IMR-90 (cell line): ENCODE data around the gene ZG16. TPM values are rescaled to one million over a fixed set of nuclear protein-coding genes. Genes with fewer than 3 reads are reported as not detected.
A peak's percentile ranks its signal among the peaks of the same experiment; 100 is the strongest.

Experiments
- ATAC-seq: fragments of 200-7000 bp; cut with Tn5 transposase; 2 replicates; pipeline ENCODE4 v1.9.1; 2020; ENCODE audit warnings: low read depth, mild to moderate bottlenecking, moderate library complexity
- BruUV-seq: library from RNA; stranded (reverse); fragments of 400-500 nt; replicated peaks from 2 replicates; lab custom pipeline; 2021; lab: Mats Ljungman, UMichigan
- CTCF ChIA-PET: fragments of 300-600 bp; formaldehyde crosslinking; extraction: SDS; loops from one replicate; lab custom pipeline; 2021; ENCODE audit warnings: antibody characterized with exemption; lab: Yijun Ruan, JAX
- POLR2A ChIA-PET: fragments of 300-600 bp; sonication (Branson Sonifier 250); formaldehyde crosslinking; loops from one replicate; lab custom pipeline; 2022; ENCODE audit warnings: antibody characterized with exemption; ENCODE audit not compliant: unreplicated experiment; lab: Charles Lee
- DNase-seq: peaks from one replicate; pipeline ENCODE4 v3.0.0; 2013
- H2AFZ ChIP-seq: replicated peaks from 2 replicates; pipeline ENCODE3; 2013; ENCODE audit warnings: low read length, mild to moderate bottlenecking; ENCODE audit not compliant: poor library complexity
- H2AK5ac ChIP-seq: 2 replicates; pipeline ENCODE4 v1.6.1; 2013; ENCODE audit warnings: low read depth, low read length, inconsistent platforms
- H2AK9ac ChIP-seq: replicated peaks from 2 replicates; pipeline ENCODE3; 2013; ENCODE audit warnings: mild to moderate bottlenecking, low read depth, low read length, moderate library complexity; ENCODE audit not compliant: poor library complexity
- H2BK120ac ChIP-seq: 2 replicates; pipeline ENCODE4 v1.6.1; 2013; ENCODE audit warnings: low read depth, low read length, inconsistent platforms
- H2BK15ac ChIP-seq: 3 replicates; pipeline ENCODE4 v1.6.1; 2013; ENCODE audit warnings: low read depth, low read length, inconsistent platforms
- H2BK20ac ChIP-seq: 2 replicates; pipeline ENCODE4 v1.6.1; 2013; ENCODE audit warnings: low read depth, mild to moderate bottlenecking, inconsistent platforms, low read length, moderate library complexity
- H2BK5ac ChIP-seq: 2 replicates; pipeline ENCODE4 v1.6.1; 2013; ENCODE audit warnings: mild to moderate bottlenecking, low read depth, low read length, inconsistent platforms; ENCODE audit not compliant: poor library complexity, severe bottlenecking
- H3K14ac ChIP-seq: replicated peaks from 2 replicates; pipeline ENCODE4 v1.6.1; 2013; ENCODE audit warnings: low read depth, low read length, inconsistent platforms
- H3K18ac ChIP-seq: 2 replicates; pipeline ENCODE4 v1.6.1; 2013; ENCODE audit warnings: low read depth, low read length, control low read depth
- H3K23ac ChIP-seq: 2 replicates; pipeline ENCODE4 v1.6.1; 2013; ENCODE audit warnings: low read depth, low read length, inconsistent platforms
- H3K27ac ChIP-seq: 2 replicates; pipeline ENCODE4 v1.5.1; 2013; ENCODE audit warnings: mild to moderate bottlenecking, control low read depth, low read length; ENCODE audit not compliant: insufficient read depth
- H3K27me3 ChIP-seq: 2 replicates; pipeline ENCODE4 v1.6.1; 2013; ENCODE audit warnings: low read length; ENCODE audit not compliant: control insufficient read depth, insufficient read depth
- H3K36me3 ChIP-seq: 2 replicates; pipeline ENCODE4 v1.6.1; 2013; ENCODE audit warnings: low read length, mixed read lengths; ENCODE audit not compliant: control insufficient read depth, insufficient read depth
- H3K4ac ChIP-seq: 2 replicates; pipeline ENCODE4 v1.6.1; 2013; ENCODE audit warnings: low read depth, low read length, inconsistent platforms
- H3K4me1 ChIP-seq: 2 replicates; pipeline ENCODE4 v1.6.1; 2013; ENCODE audit warnings: low read length, mixed read lengths; ENCODE audit not compliant: control insufficient read depth, insufficient read depth
- H3K4me2 ChIP-seq: 2 replicates; pipeline ENCODE4 v1.6.1; 2013; ENCODE audit warnings: low read depth, mild to moderate bottlenecking, control low read depth, low read length, moderate library complexity
- H3K4me3 ChIP-seq: 2 replicates; pipeline ENCODE4 v1.5.1; 2013; ENCODE audit warnings: low read depth, mild to moderate bottlenecking, control low read depth, low read length, moderate library complexity; ENCODE audit not compliant: insufficient read depth
- H3K56ac ChIP-seq: 2 replicates; pipeline ENCODE4 v1.6.1; 2013; ENCODE audit warnings: low read length, inconsistent platforms; ENCODE audit not compliant: insufficient read depth; ENCODE audit errors: extremely low read depth
- H3K79me1 ChIP-seq, 2 experiments: 2 replicates each; pipeline ENCODE4 v1.6.1; 2013; ENCODE audit warnings: low read length in 2 of 2, inconsistent platforms in 1 of 2, low read depth in 1 of 2
- H3K9ac ChIP-seq: 2 replicates; pipeline ENCODE4 v1.6.1; 2013; ENCODE audit warnings: low read depth, low read length, control low read depth
- H3K9me1 ChIP-seq: 2 replicates; pipeline ENCODE4 v1.6.1; 2013; ENCODE audit warnings: low read length, inconsistent platforms; ENCODE audit not compliant: insufficient read depth
- H3K9me3 ChIP-seq: 2 replicates; pipeline ENCODE4 v1.6.1; 2013; ENCODE audit warnings: low read length; ENCODE audit not compliant: control insufficient read depth, insufficient read depth
- H4K20me1 ChIP-seq: 2 replicates; pipeline ENCODE4 v1.6.1; 2013; ENCODE audit warnings: low read length, inconsistent platforms; ENCODE audit not compliant: insufficient read depth
- H4K5ac ChIP-seq: 2 replicates; pipeline ENCODE4 v1.6.1; 2013; ENCODE audit warnings: mild to moderate bottlenecking, low read depth, low read length, control low read depth
- H4K8ac ChIP-seq, 2 experiments: 2 replicates each; pipeline ENCODE4 v1.6.1; 2013; ENCODE audit warnings: low read depth in 2 of 2, low read length in 2 of 2, control low read depth in 1 of 2, inconsistent platforms in 1 of 2
- H4K91ac ChIP-seq: 2 replicates; pipeline ENCODE4 v1.6.1; 2013; ENCODE audit warnings: low read depth, low read length, inconsistent platforms; ENCODE audit not compliant: insufficient read depth
- CEBPB ChIP-seq: IDR thresholded peaks from 2 replicates; pipeline ENCODE4 v1.6.1; 2012; ENCODE audit warnings: low read depth, low read length, improper control_type of control experiment
- CHD1 ChIP-seq: IDR thresholded peaks from 2 replicates; pipeline ENCODE4 v1.6.1; 2012; ENCODE audit warnings: low read depth, low read length, improper control_type of control experiment
- ELK1 ChIP-seq: fragments of 150-350 bp; IDR thresholded peaks from 2 replicates; pipeline ENCODE4 v1.6.1; 2016; ENCODE audit warnings: low read depth, mild to moderate bottlenecking, low read length, moderate library complexity, borderline replicate concordance
- FOS ChIP-seq: fragments of 150-350 bp; IDR thresholded peaks from 2 replicates; pipeline ENCODE4 v1.6.1; 2016; ENCODE audit warnings: low read depth, low read length
- MAFK ChIP-seq: IDR thresholded peaks from 2 replicates; pipeline ENCODE4 v1.6.1; 2012; ENCODE audit warnings: low read depth, low read length, improper control_type of control experiment
- MXI1 ChIP-seq: IDR thresholded peaks from 2 replicates; pipeline ENCODE4 v1.6.1; 2012; ENCODE audit warnings: low read depth, mild to moderate bottlenecking, low read length, moderate library complexity, borderline replicate concordance
- NFE2L2 ChIP-seq: fragments of 150-350 bp; IDR thresholded peaks from 2 replicates; pipeline ENCODE4 v1.6.1; 2016; ENCODE audit warnings: low read depth, mild to moderate bottlenecking, low read length
- POLR2A ChIP-seq: IDR thresholded peaks from 2 replicates; pipeline ENCODE4 v1.6.1; 2012; ENCODE audit warnings: mild to moderate bottlenecking, low read depth, low read length
- RAD21 ChIP-seq: IDR thresholded peaks from 2 replicates; pipeline ENCODE4 v1.6.1; 2012; ENCODE audit warnings: low read length, improper control_type of control experiment
- RCOR1 ChIP-seq: IDR thresholded peaks from 2 replicates; pipeline ENCODE4 v1.6.1; 2012; ENCODE audit warnings: mild to moderate bottlenecking, low read length, improper control_type of control experiment; ENCODE audit not compliant: insufficient replicate concordance
- RFX5 ChIP-seq: IDR thresholded peaks from 2 replicates; pipeline ENCODE4 v1.8.0; 2012; ENCODE audit warnings: low read depth, mild to moderate bottlenecking, low read length, moderate library complexity
- SMC3 ChIP-seq: fragments of 150-350 bp; IDR thresholded peaks from 2 replicates; pipeline ENCODE4 v1.6.1; 2016; ENCODE audit warnings: low read depth, mild to moderate bottlenecking, antibody characterized with exemption, low read length, moderate library complexity
- USF2 ChIP-seq: fragments of 150-350 bp; IDR thresholded peaks from 2 replicates; pipeline ENCODE4 v1.6.1; 2017; ENCODE audit warnings: mild to moderate bottlenecking, antibody characterized with exemption, low read length, low read depth
- WGBS, 2 experiments: methylation state at CpG; one replicate each; pipeline versions ENCODE4 v1.1.5 to v1.1.7; 2013; ENCODE audit warnings: missing lambda C conversion rate in 2 of 2; ENCODE audit not compliant: insufficient read length in 1 of 2; ENCODE audit errors: extremely low coverage in 2 of 2; 5-methylcytosine and 5-hydroxymethylcytosine counted together
- dilution Hi-C: fragments of 300-500 bp; cut with HindIII; formaldehyde crosslinking; loops from one replicate; pipeline ENCODE4 v1.14.3; 2018; ENCODE audit warnings: low sequenced_read_pairs; ENCODE audit not compliant: unreplicated experiment
- in situ Hi-C: fragments of 300-500 bp; cut with MboI; formaldehyde crosslinking; loops from 3 replicates; pipeline ENCODE4 v1.14.3; 2019; ENCODE audit warnings: low sequenced_read_pairs, inconsistent platforms, mixed read lengths
- intact Hi-C: fragments of 100-400 bp; cut with micrococcal nuclease; formaldehyde crosslinking; loops from 2 replicates; pipeline ENCODE4 v1.10.0; 2022
- polyA plus RNA-seq, 3 experiments: library from polyadenylated mRNA; depleted of rRNA; stranded (reverse); fragments of >200 nt; gene quantifications; 2 replicates each; pipeline ENCODE4 v1.2.3, GENCODE V29; 2012; ENCODE audit warnings: low replicate concordance in 1 of 3
- total RNA-seq: library from RNA; depleted of rRNA; stranded (reverse); fragments of >200 nt; gene quantifications from 2 replicates; pipeline ENCODE4 v1.2.3, GENCODE V29; 2012
- TF ChIP-seq, protein P1 (sequence below): conservative IDR thresholded peaks from 2 replicates; pipeline ENCODE4 v1.5.1; 2012; ENCODE audit warnings: mild to moderate bottlenecking, low read depth, low read length, improper control_type of control experiment

The ZG16 gene
- total and polyA plus RNA-seq, 2 of the 4 experiments (the other 2 are of a cell fraction): not detected

GRCh38 chr16:29743827-29744531, 34.1 kb upstream of the ZG16 start:
- Histone ChIP-seq H3K79me1 (no peaks in the 10 kb centered on the region), H3K9me3 (no peaks in the 10 kb centered on the region), H2BK120ac (no peak overlapping the region), H3K36me3 (no peaks in the 10 kb centered on the region), H4K20me1 (no peaks in the 10 kb centered on the region), H2AK5ac (no peak overlapping the region), H3K4me2 (no peak overlapping the region), H2BK20ac (no peak overlapping the region), H3K4me3 (no peak overlapping the region), H2AK9ac (peak overlapping the region; percentile 16), H3K23ac (no peak overlapping the region), H4K5ac (no peak overlapping the region), H3K56ac (no peak overlapping the region), H3K27ac (no peak overlapping the region), H3K4me1 (no peaks in the 10 kb centered on the region), H2BK5ac (no peak overlapping the region), H3K9me1 (no peaks in the 10 kb centered on the region), H4K91ac (no peak overlapping the region), H3K9ac (no peak overlapping the region), H4K8ac (no peak overlapping the region), H3K4ac (no peak overlapping the region), H3K18ac (no peak overlapping the region), H2BK15ac (no peak overlapping the region), H3K27me3 (peaks cover 24% of the 10 kb centered on the region), H2AFZ (no peak overlapping the region), H3K14ac (no peak overlapping the region)
- WGBS, 2 experiments: 96% methylated on average over 4 of the region's 21 CpGs; no CpG with 5 or more reads in 1 of the 2 experiments
- in situ Hi-C loops (no loop called here), intact Hi-C loops (no loop called here), dilution Hi-C loops (no loop called here)
- ChIA-PET POLR2A (no interaction called here), CTCF (interaction anchor here (0.5 kb wide), 1 partner anchor 9 kb away, joined by 4 read pairs; no protein-coding TSS in a partner anchor)
- DNase-seq (no peak), ATAC-seq (no peak)
- no TSS peak for BruUV-seq
- TF ChIP-seq MAFK (no peak), FOS (no peak), CEBPB (no peak), USF2 (no peak), RFX5 (no peak), ELK1 (no peak), CHD1 (no peak), MXI1 (no peak), POLR2A (no peak), RAD21 (no peak), SMC3 (no peak), NFE2L2 (no peak), RCOR1 (no peak)
- TF ChIP-seq, protein P1, sequence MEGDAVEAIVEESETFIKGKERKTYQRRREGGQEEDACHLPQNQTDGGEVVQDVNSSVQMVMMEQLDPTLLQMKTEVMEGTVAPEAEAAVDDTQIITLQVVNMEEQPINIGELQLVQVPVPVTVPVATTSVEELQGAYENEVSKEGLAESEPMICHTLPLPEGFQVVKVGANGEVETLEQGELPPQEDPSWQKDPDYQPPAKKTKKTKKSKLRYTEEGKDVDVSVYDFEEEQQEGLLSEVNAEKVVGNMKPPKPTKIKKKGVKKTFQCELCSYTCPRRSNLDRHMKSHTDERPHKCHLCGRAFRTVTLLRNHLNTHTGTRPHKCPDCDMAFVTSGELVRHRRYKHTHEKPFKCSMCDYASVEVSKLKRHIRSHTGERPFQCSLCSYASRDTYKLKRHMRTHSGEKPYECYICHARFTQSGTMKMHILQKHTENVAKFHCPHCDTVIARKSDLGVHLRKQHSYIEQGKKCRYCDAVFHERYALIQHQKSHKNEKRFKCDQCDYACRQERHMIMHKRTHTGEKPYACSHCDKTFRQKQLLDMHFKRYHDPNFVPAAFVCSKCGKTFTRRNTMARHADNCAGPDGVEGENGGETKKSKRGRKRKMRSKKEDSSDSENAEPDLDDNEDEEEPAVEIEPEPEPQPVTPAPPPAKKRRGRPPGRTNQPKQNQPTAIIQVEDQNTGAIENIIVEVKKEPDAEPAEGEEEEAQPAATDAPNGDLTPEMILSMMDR: no peak
